ENCODE data around the gene ELOVL7. TPM values are rescaled to one million over a fixed set of nuclear protein-coding genes. Genes with fewer than 3 reads are reported as not detected.

The ELOVL7 gene
- total and polyA plus RNA-seq, 2 of the 4 experiments (the other 2 are of a cell fraction) = 0.18 TPM; not detected in 1

- peaks cover 1% of the 10 kb centered on the region for H3K27me3 ChIP-seq (ENCODE audit: control insufficient read depth, insufficient read depth, low read length)
- no peak overlapping the region for H2BK20ac ChIP-seq (ENCODE audit: low read depth, low read length)
- H2AFZ ChIP-seq (replicated peaks; ENCODE audit: low read length, poor library complexity) = no peak overlapping the region
- no peak overlapping the region for H3K4me2 ChIP-seq (ENCODE audit: low read depth, low read length)
- no peaks in the 10 kb centered on the region for H3K36me3 ChIP-seq (ENCODE audit: control insufficient read depth, insufficient read depth, low read length)
- H2BK120ac ChIP-seq (ENCODE audit: low read depth, low read length) = no peak overlapping the region
- H4K20me1 ChIP-seq (ENCODE audit: insufficient read depth, low read length) = no peaks in the 10 kb centered on the region
- DNase-seq = no peak
- H3K27ac ChIP-seq (ENCODE audit: insufficient read depth, low read length) = no peak overlapping the region
- H3K14ac ChIP-seq (replicated peaks; ENCODE audit: low read depth, low read length) = no peak overlapping the region
- no peak overlapping the region for H3K56ac ChIP-seq (ENCODE audit: extremely low read depth, insufficient read depth, low read length)
- ATAC-seq (ENCODE audit: low read depth) = no peak
- no peak overlapping the region for H2BK5ac ChIP-seq (ENCODE audit: low read depth, low read length, poor library complexity, severe bottlenecking)
- no peaks in the 10 kb centered on the region for H3K4me1 ChIP-seq (ENCODE audit: control insufficient read depth, insufficient read depth, low read length)
- H3K4me3 ChIP-seq (ENCODE audit: insufficient read depth, low read depth, low read length) = no peak overlapping the region
- H3K9me3 ChIP-seq (ENCODE audit: control insufficient read depth, insufficient read depth, low read length) = no peaks in the 10 kb centered on the region
- no CpG with 5 or more reads among the region's 4 CpGs for WGBS, 2 experiments (ENCODE audit: extremely low coverage in 2 of 2, insufficient read length in 1 of 2)
- no peaks in the 10 kb centered on the region for H3K79me1 ChIP-seq (ENCODE audit: low read depth in 1 of 2, low read length in 2 of 2)
- no peak overlapping the region for H4K5ac ChIP-seq (ENCODE audit: low read depth, low read length)
- TF ChIP-seq RAD21 (IDR thresholded peaks at IDR 0.05; ENCODE audit: low read length) = no peak
- no peak for TF ChIP-seq SMC3 (IDR thresholded peaks at IDR 0.05; ENCODE audit: low read depth, low read length)
- no peak for TF ChIP-seq FOS (IDR thresholded peaks at IDR 0.05; ENCODE audit: low read depth, low read length)
- TF ChIP-seq MAZ (IDR thresholded peaks at IDR 0.05; ENCODE audit: borderline replicate concordance, low read depth, low read length) = no peak
- TF ChIP-seq, protein P1, sequence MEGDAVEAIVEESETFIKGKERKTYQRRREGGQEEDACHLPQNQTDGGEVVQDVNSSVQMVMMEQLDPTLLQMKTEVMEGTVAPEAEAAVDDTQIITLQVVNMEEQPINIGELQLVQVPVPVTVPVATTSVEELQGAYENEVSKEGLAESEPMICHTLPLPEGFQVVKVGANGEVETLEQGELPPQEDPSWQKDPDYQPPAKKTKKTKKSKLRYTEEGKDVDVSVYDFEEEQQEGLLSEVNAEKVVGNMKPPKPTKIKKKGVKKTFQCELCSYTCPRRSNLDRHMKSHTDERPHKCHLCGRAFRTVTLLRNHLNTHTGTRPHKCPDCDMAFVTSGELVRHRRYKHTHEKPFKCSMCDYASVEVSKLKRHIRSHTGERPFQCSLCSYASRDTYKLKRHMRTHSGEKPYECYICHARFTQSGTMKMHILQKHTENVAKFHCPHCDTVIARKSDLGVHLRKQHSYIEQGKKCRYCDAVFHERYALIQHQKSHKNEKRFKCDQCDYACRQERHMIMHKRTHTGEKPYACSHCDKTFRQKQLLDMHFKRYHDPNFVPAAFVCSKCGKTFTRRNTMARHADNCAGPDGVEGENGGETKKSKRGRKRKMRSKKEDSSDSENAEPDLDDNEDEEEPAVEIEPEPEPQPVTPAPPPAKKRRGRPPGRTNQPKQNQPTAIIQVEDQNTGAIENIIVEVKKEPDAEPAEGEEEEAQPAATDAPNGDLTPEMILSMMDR (conservative IDR thresholded peaks at IDR 0.05; ENCODE audit: low read depth, low read length) = no peak
- no peak for TF ChIP-seq MAFK (IDR thresholded peaks at IDR 0.05; ENCODE audit: low read depth, low read length)
- TF ChIP-seq, protein P2, sequence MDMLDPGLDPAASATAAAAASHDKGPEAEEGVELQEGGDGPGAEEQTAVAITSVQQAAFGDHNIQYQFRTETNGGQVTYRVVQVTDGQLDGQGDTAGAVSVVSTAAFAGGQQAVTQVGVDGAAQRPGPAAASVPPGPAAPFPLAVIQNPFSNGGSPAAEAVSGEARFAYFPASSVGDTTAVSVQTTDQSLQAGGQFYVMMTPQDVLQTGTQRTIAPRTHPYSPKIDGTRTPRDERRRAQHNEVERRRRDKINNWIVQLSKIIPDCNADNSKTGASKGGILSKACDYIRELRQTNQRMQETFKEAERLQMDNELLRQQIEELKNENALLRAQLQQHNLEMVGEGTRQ (IDR thresholded peaks at IDR 0.05; ENCODE audit: low read depth, low read length) = no peak
- no peak for TF ChIP-seq RFX5 (IDR thresholded peaks at IDR 0.05; ENCODE audit: low read depth, low read length)
- no peak for TF ChIP-seq BHLHE40 (IDR thresholded peaks at IDR 0.05; ENCODE audit: low read depth, low read length)
- TF ChIP-seq CHD1 (IDR thresholded peaks at IDR 0.05; ENCODE audit: low read depth, low read length) = no peak
- TF ChIP-seq MXI1 (IDR thresholded peaks at IDR 0.05; ENCODE audit: borderline replicate concordance, low read depth, low read length) = no peak
- TF ChIP-seq CEBPB (IDR thresholded peaks at IDR 0.05; ENCODE audit: low read depth, low read length) = no peak
- TF ChIP-seq NFE2L2 (IDR thresholded peaks at IDR 0.05; ENCODE audit: low read depth, low read length) = no peak
- no peak for TF ChIP-seq POLR2A (IDR thresholded peaks at IDR 0.05; ENCODE audit: low read depth, low read length)
- no peak for TF ChIP-seq RCOR1 (IDR thresholded peaks at IDR 0.05; ENCODE audit: insufficient replicate concordance, low read length)
- dilution Hi-C loops (cut with HindIII; ENCODE audit: low sequenced_read_pairs, unreplicated experiment) = no loop called here
- intact Hi-C loops (cut with micrococcal nuclease) = no loop called here
- CTCF ChIA-PET = no interaction called here
- in situ Hi-C loops (cut with MboI; ENCODE audit: low sequenced_read_pairs) = no loop called here
- H3K9ac ChIP-seq (ENCODE audit: low read depth, low read length) = no peak overlapping the region
- H3K18ac ChIP-seq (ENCODE audit: low read depth, low read length) = no peak overlapping the region
- no peak overlapping the region for H3K23ac ChIP-seq (ENCODE audit: low read depth, low read length)
- no peak overlapping the region for H4K91ac ChIP-seq (ENCODE audit: insufficient read depth, low read depth, low read length)
- H3K9me1 ChIP-seq (ENCODE audit: insufficient read depth, low read length) = no peaks in the 10 kb centered on the region
- no peak overlapping the region for H2BK15ac ChIP-seq (ENCODE audit: low read depth, low read length)
- no peak overlapping the region for H4K8ac ChIP-seq (ENCODE audit: low read depth in 2 of 2, low read length in 2 of 2)
- no TSS peak for BruUV-seq (replicated peaks)
- H2AK9ac ChIP-seq (replicated peaks; ENCODE audit: low read depth, low read length, poor library complexity) = no peak overlapping the region
- POLR2A ChIA-PET (ENCODE audit: unreplicated experiment) = no interaction called here
- no peak overlapping the region for H2AK5ac ChIP-seq (ENCODE audit: low read depth, low read length)
- H3K4ac ChIP-seq (ENCODE audit: low read depth, low read length) = no peak overlapping the region
Observed at GRCh38 chr5:60821488-60822284, 22.4 kb downstream of the ELOVL7 start.

All from IMR-90 (cell line).